Sigmoid colon (tissue), 7 donors: ENCODE results near the gene TMCC3. TPM values are rescaled to one million over a fixed set of nuclear protein-coding genes. Genes with fewer than 3 reads are reported as not detected.

ENCODE experiments used
- DNase-seq: peaks from one replicate; pipeline ENCODE4 v3.0.0-alpha.2; 2019
- H3K27ac ChIP-seq, 4 donors: fragments of 200-600 bp; sonication (generic); one replicate each; pipeline ENCODE4 v1.5.1; 2016 to 2019; ENCODE audit warnings: mild to moderate bottlenecking in 1 of 4
- H3K27me3 ChIP-seq, 3 donors: fragments of 200-600 bp; sonication (generic); one replicate each; pipeline ENCODE4 v1.5.1; 2019; ENCODE audit warnings: mild to moderate bottlenecking in 1 of 3
- H3K36me3 ChIP-seq, 4 donors: fragments of 200-600 bp; sonication (generic); one replicate each; pipeline ENCODE4 v1.5.1; 2016 to 2019
- H3K4me1 ChIP-seq, 4 donors: fragments of 200-600 bp; sonication (generic); one replicate each; pipeline ENCODE4 v1.5.1; 2017 to 2019
- H3K4me3 ChIP-seq, 4 donors: fragments of 200-600 bp; sonication (generic); one replicate each; pipeline ENCODE4 v1.5.1; 2017 to 2019; ENCODE audit warnings: mild to moderate bottlenecking in 2 of 4, moderate library complexity in 1 of 4
- H3K9me3 ChIP-seq, 4 donors: fragments of 200-600 bp in 3 of 4; sonication (generic) in 3 of 4; one replicate each; pipeline versions ENCODE4 v1.5.1 to v1.6.1; 2013 to 2019
- EP300 ChIP-seq, 4 donors: sonication (generic); formaldehyde crosslinking; IDR thresholded peaks; one replicate each; pipeline ENCODE4 v1.6.1; 2017; ENCODE audit warnings: antibody characterized with exemption in 4 of 4
- POLR2A ChIP-seq, 2 donors: fragments of 450-650 bp; IDR thresholded peaks; one replicate each; pipeline ENCODE4 v1.6.1; 2016; ENCODE audit warnings: antibody characterized with exemption in 2 of 2, mild to moderate bottlenecking in 2 of 2, moderate library complexity in 2 of 2
- POLR2AphosphoS5 ChIP-seq, 4 donors: sonication (generic); formaldehyde crosslinking; IDR thresholded peaks; one replicate each; pipeline ENCODE4 v1.6.1; 2017; ENCODE audit warnings: antibody characterized with exemption in 4 of 4
- WGBS, 2 donors: extraction: QIAGEN DNeasy Blood & Tissue Kit; methylation state at CpG; one replicate each; pipeline ENCODE4 v1.1.7; 2013; 5-methylcytosine and 5-hydroxymethylcytosine counted together
- intact Hi-C: fragments of 100-400 bp; cut with DNase I; formaldehyde crosslinking; loops from one replicate; pipeline ENCODE4 v1.15.1; 2023
- polyA plus RNA-seq, 3 donors: library from polyadenylated mRNA; stranded (reverse); fragments of 200-250 nt; gene quantifications; one replicate each; pipeline ENCODE4 v1.2.3, GENCODE V29; 2013
- total RNA-seq, 4 donors: library from RNA; depleted of rRNA; stranded (reverse); fragments of >200 nt; gene quantifications; one replicate each; pipeline ENCODE4 v1.1.0, GENCODE V29; 2016
- TF ChIP-seq, protein P1 (sequence below), 4 experiments: fragments of 450-650 bp in 3 of 4; fragments of 200-600 bp in 1 of 4; IDR thresholded peaks; one replicate each; pipeline ENCODE4 v1.5.1; 2016 to 2019; ENCODE audit warnings: antibody characterized with exemption in 4 of 4, mild to moderate bottlenecking in 3 of 4, moderate library complexity in 2 of 4
- donor health status: healthy with polysubstance abuse.
- donor health status: Bipolar disorder and iron deficiency.
- donor health status: healthy.

The TMCC3 gene
- total and polyA plus RNA-seq, 7 donors: 4.9 to 44.9 (median 8.3) TPM

DNA sequence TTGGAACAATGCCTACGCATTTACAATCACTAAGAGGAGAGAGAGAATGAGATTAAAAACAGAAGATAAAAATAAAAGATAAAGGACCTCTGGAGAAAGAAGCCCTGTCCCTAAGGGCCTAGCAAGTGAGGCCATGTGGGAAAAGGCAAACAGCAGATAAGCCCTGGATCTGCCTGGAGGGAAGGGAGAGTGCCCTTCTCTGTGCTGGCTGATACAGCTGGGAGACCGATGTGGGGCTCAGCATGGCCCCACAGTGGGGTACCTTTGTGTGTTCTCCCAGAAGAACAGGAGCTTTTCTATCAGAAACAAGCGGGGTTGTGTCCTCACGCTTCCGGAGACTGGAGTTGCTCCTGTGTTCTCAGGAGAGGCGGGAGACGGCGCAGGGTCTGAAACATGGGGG, 59.9 kb downstream of the TMCC3 start:
- TF ChIP-seq POLR2A (IDR thresholded peaks at IDR 0.05) (no peak), EP300 (IDR thresholded peaks at IDR 0.05) (no peak), POLR2AphosphoS5 (IDR thresholded peaks at IDR 0.05) (no peak)
- TF ChIP-seq, protein P1, sequence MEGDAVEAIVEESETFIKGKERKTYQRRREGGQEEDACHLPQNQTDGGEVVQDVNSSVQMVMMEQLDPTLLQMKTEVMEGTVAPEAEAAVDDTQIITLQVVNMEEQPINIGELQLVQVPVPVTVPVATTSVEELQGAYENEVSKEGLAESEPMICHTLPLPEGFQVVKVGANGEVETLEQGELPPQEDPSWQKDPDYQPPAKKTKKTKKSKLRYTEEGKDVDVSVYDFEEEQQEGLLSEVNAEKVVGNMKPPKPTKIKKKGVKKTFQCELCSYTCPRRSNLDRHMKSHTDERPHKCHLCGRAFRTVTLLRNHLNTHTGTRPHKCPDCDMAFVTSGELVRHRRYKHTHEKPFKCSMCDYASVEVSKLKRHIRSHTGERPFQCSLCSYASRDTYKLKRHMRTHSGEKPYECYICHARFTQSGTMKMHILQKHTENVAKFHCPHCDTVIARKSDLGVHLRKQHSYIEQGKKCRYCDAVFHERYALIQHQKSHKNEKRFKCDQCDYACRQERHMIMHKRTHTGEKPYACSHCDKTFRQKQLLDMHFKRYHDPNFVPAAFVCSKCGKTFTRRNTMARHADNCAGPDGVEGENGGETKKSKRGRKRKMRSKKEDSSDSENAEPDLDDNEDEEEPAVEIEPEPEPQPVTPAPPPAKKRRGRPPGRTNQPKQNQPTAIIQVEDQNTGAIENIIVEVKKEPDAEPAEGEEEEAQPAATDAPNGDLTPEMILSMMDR (IDR thresholded peaks at IDR 0.05): no peak
- peak overlapping the region in 1 of 4 donors; percentile 62 for H3K27ac ChIP-seq
- DNase-seq: no peak
- no peaks in the 10 kb centered on the region for H3K36me3 ChIP-seq
- no peak overlapping the region for H3K4me3 ChIP-seq
- no peaks in the 10 kb centered on the region for H3K9me3 ChIP-seq
- H3K4me1 ChIP-seq: peaks cover 0 to 42% (median 32%) of the 10 kb centered on the region in 4 donors
- no peaks in the 10 kb centered on the region for H3K27me3 ChIP-seq
- intact Hi-C loops: no loop called here
- WGBS, 2 donors: 84 to 93% methylated on average over 8 of the region's 8 CpGs

DNA sequence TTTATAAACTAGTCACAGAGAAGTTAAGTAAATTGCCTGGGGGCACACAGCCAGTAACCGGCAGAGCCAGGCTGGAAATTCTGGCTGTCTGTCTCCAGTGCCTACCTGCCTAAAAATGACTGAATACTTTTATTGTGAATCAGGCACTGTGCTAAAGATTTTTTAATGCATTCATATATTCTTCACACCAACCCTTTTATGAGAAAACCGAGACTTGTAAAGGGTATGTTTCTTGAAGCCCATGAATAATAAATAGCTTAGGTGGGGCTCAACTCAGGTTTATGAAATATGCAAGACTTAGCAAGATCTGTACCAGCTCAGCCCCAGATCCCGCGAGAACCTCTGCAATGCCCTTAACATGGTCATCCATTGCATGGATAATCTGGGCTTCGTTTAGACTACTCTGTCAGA, 60.8 kb downstream of the TMCC3 start:
- intact Hi-C loops: no loop called here
- Histone ChIP-seq H3K4me1 (peaks cover 0 to 42% (median 32%) of the 10 kb centered on the region in 4 donors), H3K4me3 (no peak overlapping the region), H3K27ac (peak overlapping the region in 1 of 4 donors; percentile 67), H3K27me3 (no peaks in the 10 kb centered on the region), H3K36me3 (no peaks in the 10 kb centered on the region), H3K9me3 (no peaks in the 10 kb centered on the region)
- TF ChIP-seq POLR2AphosphoS5 (IDR thresholded peaks at IDR 0.05) (no peak), EP300 (IDR thresholded peaks at IDR 0.05) (no peak), POLR2A (IDR thresholded peaks at IDR 0.05) (no peak)
- TF ChIP-seq, protein P1 (IDR thresholded peaks at IDR 0.05): no peak
- DNase-seq: no peak
- WGBS, 2 donors: 80 to 92% methylated on average over 5 of the region's 5 CpGs

DNA sequence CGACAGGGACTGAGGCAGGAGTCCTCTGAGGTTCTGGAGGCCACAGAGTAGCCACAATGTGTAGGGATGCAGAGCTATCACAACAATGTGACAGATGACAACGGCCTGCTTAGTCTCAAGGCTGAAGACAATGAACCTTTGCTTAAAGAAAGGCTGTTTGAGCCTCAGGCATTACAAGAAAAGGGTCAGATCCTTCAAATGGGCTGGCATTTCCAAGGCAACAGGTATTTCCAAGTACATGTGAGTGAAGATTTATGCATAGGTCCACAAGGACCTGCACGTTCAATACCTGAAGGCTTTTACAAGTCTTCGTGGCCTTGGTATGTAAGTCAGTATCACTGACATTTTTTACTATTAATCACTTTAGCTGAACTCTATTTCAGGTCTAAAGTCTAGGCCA, 62.0 kb downstream of the TMCC3 start:
- no peaks in the 10 kb centered on the region for H3K9me3 ChIP-seq
- TF ChIP-seq POLR2A (IDR thresholded peaks at IDR 0.05): no peak
- no peak for DNase-seq
- peaks cover 0 to 42% (median 32%) of the 10 kb centered on the region in 4 donors for H3K4me1 ChIP-seq
- intact Hi-C loops: no loop called here
- H3K4me3 ChIP-seq: no peak overlapping the region
- 78 to 80% methylated on average over 4 of the region's 4 CpGs for WGBS, 2 donors
- H3K27ac ChIP-seq: peak overlapping the region; percentile 45 to 67 (median 52)
- no peaks in the 10 kb centered on the region for H3K27me3 ChIP-seq
- H3K36me3 ChIP-seq: no peaks in the 10 kb centered on the region

DNA sequence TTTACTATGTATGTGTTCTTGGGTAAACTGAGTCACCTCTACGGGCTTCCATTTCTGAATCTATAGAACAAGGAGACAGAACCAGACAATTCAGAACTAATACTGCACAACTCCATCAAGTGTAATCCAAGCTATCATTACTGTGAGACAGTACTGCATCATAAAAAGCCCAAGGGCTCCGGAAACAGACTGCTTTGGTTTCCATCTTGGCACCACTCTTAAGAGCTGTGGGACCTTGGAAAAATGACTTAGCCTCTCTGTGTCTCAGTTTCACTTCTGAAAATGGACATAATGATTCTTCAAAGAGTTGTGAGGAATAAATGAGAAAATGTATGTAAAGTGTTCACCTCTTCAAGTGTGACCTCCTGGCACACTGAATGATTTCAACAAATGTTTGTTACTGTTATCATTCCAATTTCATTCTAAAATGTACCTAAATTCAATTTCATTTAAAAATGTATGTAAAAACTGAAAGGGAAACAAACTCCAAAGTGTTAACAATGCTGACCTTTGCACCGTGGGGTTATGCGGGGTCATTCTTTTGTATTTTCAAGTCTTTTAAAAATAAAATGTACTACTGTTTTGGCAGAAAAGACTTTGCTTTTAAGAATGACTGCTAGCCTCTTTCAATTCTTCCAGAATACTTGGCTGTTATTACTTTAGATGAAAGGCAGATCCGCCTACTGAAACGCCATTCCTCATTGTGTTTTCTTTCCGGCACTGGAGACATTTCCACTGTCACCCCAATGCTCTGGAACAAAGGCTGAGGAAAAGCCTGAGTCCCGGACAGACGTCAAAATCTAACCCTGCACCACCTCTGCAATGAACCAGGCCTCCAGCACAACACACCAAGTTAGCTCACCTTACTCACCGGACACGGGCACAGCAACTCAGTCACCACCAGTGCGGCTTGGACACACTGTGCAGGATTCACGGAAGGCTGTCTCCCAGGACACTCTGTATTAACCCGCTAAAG, 62.8 kb downstream of the TMCC3 start:
- intact Hi-C loops: no loop called here

DNA sequence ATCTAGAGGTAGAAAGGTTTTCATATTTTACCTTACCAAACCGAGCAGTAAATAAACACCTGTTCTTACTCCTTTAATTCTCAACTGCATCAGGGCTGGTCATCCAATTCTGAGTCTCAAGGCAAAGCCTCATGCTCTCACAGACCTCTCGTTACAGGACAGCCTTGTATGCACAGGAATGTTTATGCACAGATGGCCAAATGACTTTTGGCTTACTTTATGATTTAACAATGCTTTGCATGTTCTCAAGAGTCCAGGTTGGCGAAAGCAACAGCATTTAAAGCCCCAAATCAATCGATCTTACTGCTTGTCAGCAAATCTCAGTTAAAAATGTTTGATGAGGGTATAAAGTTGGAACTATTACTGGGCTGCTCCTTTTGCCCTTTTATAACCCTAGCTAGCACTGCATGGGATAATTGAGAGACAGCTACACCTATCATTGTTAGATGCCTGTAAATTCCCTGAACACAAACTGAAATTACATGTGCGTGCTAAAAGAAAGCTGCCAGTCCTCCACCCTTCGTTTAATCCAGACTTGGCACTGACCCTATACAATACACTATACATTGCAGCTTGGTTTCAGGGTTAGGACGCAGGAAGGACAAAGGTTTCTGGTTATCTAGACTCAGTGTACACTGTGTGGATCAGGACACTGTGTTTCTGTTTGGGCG, 63.6 kb downstream of the TMCC3 start:
- Histone ChIP-seq H3K27me3 (no peaks in the 10 kb centered on the region), H3K27ac (peak overlapping the region; percentile 4 to 67 (median 52)), H3K36me3 (no peaks in the 10 kb centered on the region), H3K9me3 (no peaks in the 10 kb centered on the region), H3K4me3 (no peak overlapping the region), H3K4me1 (peaks cover 0 to 33% (median 29%) of the 10 kb centered on the region in 4 donors)
- no peak for DNase-seq
- no peak for TF ChIP-seq POLR2AphosphoS5 (IDR thresholded peaks at IDR 0.05)
- TF ChIP-seq EP300 (IDR thresholded peaks at IDR 0.05): no peak
- no peak for TF ChIP-seq POLR2A (IDR thresholded peaks at IDR 0.05)
- TF ChIP-seq, protein P1 (IDR thresholded peaks at IDR 0.05): no peak
- 14 to 62% methylated on average over 8 of the region's 8 CpGs for WGBS, 2 donors
- intact Hi-C loops: no loop called here

More for the DNA sequence above, 62.8 kb downstream of the TMCC3 start:
- H3K27ac ChIP-seq: peak overlapping the region; percentile 45 to 67 (median 52)
- no peak overlapping the region for H3K4me3 ChIP-seq
- no peak for TF ChIP-seq POLR2A (IDR thresholded peaks at IDR 0.05)
- TF ChIP-seq POLR2AphosphoS5 (IDR thresholded peaks at IDR 0.05): peak in 1 of 4 donors; percentile 49
- peak; percentile 67 for DNase-seq
- H3K4me1 ChIP-seq: peaks cover 0 to 42% (median 32%) of the 10 kb centered on the region in 4 donors
- 65 to 82% methylated on average over 14 of the region's 14 CpGs for WGBS, 2 donors
- no peaks in the 10 kb centered on the region for H3K27me3 ChIP-seq
- no peaks in the 10 kb centered on the region for H3K9me3 ChIP-seq
- H3K36me3 ChIP-seq: no peaks in the 10 kb centered on the region
